Fibroblast of skin of right quadriceps (primary cell): ENCODE data around the gene MAU2.
A peak's percentile ranks its signal among the peaks of the same experiment; 100 is the strongest.

ENCODE experiments used
- DNase-seq: peaks from one replicate; pipeline ENCODE4 v3.0.0-alpha.2; 2013

The MAU2 gene

GRCh38 chr19:19306191-19306590 lies 14.4 kb upstream of the MAU2 start:
- DNase-seq = no peak

- DNase-seq = no peak
These were observed 12.3 kb upstream of the MAU2 start for GRCh38 chr19:19308373-19308772.

- no peak for DNase-seq
These were observed 5.2 kb upstream of the MAU2 start for GRCh38 chr19:19315444-19315843.

- DNase-seq = no peak
These were observed 4.5 kb upstream of the MAU2 start for GRCh38 chr19:19316082-19316481.

- DNase-seq = no peak
These were observed 783 bp upstream of the MAU2 start for GRCh38 chr19:19319732-19320360.

GRCh38 chr19:19321141-19321577 lies 530 bp downstream of the MAU2 start:
- no peak for DNase-seq

GRCh38 chr19:19324059-19324770 lies 3.6 kb downstream of the MAU2 start:
- no peak for DNase-seq

GRCh38 chr19:19327672-19328071 lies 7.0 kb downstream of the MAU2 start:
- no peak for DNase-seq

GRCh38 chr19:19329126-19329525 lies 8.5 kb downstream of the MAU2 start:
- DNase-seq = no peak

GRCh38 chr19:19334063-19334988 lies 13.7 kb downstream of the MAU2 start:
- DNase-seq = no peak

GRCh38 chr19:19334989-19335344 lies 14.3 kb downstream of the MAU2 start:
- no peak for DNase-seq

- no peak for DNase-seq
These were observed 15.0 kb downstream of the MAU2 start for GRCh38 chr19:19335408-19336158.

- DNase-seq = no peak
These were observed 16.0 kb downstream of the MAU2 start for GRCh38 chr19:19336597-19336996.

GRCh38 chr19:19337120-19337519 lies 16.5 kb downstream of the MAU2 start:
- no peak for DNase-seq

GRCh38 chr19:19338082-19338481 lies 17.5 kb downstream of the MAU2 start:
- DNase-seq = no peak

GRCh38 chr19:19341026-19341425 lies 20.4 kb downstream of the MAU2 start:
- DNase-seq = no peak

GRCh38 chr19:19342086-19343015 lies 21.7 kb downstream of the MAU2 start:
- DNase-seq = peak; percentile 28

GRCh38 chr19:19343016-19343362 lies 22.4 kb downstream of the MAU2 start:
- no peak for DNase-seq

GRCh38 chr19:19343762-19344161 lies 23.1 kb downstream of the MAU2 start:
- no peak for DNase-seq

GRCh38 chr19:19345232-19345631 lies 24.6 kb downstream of the MAU2 start:
- DNase-seq = no peak

GRCh38 chr19:19345970-19346369 lies 25.3 kb downstream of the MAU2 start:
- no peak for DNase-seq
